Measurements from ENCODE around the gene H1-8.

The H1-8 gene

GRCh38 chr3:129557548-129557894 is 14.5 kb downstream of the H1-8 start:
- DNase-seq, result no peak

- DNase-seq, result no peak
Observed at GRCh38 chr3:129558081-129558771, 15.3 kb downstream of the H1-8 start.

DNA sequence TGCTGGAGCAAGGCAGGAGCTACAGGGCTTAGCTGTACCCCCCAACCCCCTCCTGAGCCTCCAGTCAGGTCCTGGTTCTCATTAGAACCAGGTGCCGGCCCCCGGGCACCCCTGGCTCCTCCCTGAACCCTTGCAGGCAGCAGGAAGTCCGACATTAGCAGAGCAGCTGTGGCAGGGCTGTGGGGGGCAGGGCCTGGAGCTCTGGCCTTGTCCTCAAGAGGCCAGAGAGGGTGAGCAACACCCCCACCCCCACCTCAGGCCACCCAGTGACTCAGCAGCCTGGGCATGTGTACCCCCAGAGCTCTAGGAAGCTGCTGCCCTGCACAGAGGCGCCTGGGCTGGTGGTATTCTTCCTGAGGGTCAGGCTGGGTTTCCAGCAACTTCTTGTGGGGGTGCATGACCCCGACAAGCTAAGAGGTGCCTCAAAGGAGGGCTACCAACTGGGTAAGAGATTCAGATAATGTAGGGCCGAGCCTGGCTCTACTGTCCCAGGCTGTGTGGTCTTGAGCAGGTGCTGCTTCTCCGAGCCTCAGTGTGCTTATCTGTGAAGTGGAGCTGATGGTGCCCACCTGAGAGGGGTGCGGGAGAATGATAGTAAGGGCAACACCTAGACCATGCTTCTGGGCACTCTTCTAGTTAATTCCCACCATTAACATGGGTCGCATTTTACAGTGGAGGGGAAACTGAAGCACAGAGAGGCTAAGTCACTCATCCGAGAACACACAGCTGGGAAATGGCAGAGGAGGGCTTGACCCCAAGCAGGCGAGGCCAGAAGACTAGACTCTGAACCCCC is 16.0 kb downstream of the H1-8 start:
- DNase-seq, result no peak

DNA sequence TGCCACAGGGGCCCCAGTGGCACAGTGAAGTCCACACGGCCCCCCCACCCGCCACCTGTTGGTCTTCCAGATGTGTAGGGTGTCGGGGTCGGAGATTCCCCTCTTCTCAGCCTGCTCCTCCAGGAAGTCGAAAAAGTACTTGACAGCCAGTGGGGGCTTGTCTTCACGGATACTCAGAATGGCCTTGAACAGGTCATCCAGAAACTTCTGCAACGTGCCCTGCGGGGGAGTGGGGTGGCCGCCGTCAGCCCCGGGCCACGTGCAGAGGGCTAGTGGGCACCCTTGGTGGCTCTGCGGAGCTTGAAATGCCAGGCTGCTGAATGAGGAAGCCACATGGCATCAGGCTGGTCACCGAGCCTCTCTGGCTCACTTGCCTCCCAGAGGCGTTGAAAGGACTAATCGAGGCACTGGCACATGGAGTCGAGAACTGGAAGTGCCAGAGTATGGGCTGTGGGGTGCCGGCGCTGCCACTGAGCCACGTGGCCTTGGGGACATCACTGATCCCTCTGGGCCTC is 16.6 kb downstream of the H1-8 start:
- DNase-seq, result no peak

DNA sequence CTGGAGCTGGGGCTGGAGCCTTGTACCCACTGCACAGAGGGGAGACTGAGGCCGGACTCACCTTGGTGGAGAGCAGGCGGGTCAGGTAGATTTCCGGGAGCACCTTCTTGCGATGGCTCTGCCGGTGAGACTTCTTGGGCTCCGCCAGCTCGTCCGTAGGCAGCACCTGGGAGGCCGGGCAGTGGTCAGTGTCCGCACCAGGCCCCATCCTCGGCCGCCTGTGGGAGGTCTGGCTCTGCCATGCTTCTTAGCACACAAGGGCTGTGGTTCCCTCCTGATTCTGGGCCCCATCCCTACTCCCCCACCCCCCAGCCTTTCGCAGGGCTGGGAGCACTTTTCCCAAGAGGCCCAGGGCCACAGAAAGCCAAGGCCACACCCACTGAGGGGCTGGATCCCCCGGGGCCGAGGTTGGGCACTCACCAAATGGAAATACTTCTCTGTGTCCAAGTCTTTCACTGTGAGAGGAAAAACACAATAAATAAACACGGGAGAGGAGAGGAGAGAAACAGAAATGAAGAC is 17.4 kb downstream of the H1-8 start:
- no peak for DNase-seq

DNA sequence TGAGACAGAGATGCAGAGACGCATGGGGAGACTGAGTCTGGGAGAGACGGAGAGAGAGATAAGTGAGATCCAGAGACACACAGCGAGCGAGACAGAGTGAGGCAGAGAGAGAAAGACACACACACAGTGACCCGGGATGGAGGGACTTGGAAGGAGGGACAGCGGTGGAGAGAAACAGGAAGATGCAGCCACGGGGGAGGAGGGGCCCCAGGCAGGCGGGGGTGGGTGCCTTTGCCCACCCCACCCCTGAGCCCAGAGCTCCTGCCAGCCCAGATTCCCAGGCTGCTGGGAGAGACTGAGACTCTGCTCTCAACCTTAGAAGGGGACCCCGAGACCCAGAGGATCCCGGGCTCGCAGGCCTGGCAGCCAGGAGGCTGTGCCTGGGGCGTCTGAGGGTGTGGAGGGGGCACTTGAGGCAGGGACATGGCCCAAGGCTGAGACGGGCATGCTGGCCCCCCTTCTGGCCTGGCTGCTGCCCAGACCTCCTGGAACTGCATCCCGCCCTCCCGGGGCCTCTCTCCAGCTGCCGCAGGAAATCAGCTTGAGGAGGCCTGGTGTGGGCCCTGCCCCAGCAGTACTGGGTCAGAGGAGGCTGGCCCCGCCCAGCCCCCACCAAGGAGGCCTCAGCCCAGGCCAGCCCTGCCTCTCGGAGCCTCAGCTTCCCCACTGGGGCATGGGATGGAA is 18.1 kb downstream of the H1-8 start:
- DNase-seq, result no peak

- no peak for DNase-seq
Observed at GRCh38 chr3:129561619-129562248, 18.8 kb downstream of the H1-8 start.

- no peak for DNase-seq
Observed at GRCh38 chr3:129562803-129563202, 19.8 kb downstream of the H1-8 start.

- no peak for DNase-seq
Observed at GRCh38 chr3:129563332-129563731, 20.4 kb downstream of the H1-8 start.

GRCh38 chr3:129563850-129564535 is 21.0 kb downstream of the H1-8 start:
- DNase-seq, result no peak

- no peak for DNase-seq
Observed at GRCh38 chr3:129564981-129565644, 22.1 kb downstream of the H1-8 start.

GRCh38 chr3:129565902-129566301 is 22.9 kb downstream of the H1-8 start:
- no peak for DNase-seq

- no peak for DNase-seq
Observed at GRCh38 chr3:129567176-129567705, 24.3 kb downstream of the H1-8 start.

- DNase-seq, result no peak
Observed at GRCh38 chr3:129567939-129568338, 25.0 kb downstream of the H1-8 start.

- DNase-seq, result no peak
Observed at GRCh38 chr3:129569856-129570255, 26.9 kb downstream of the H1-8 start.

GRCh38 chr3:129571605-129572547 is 28.9 kb downstream of the H1-8 start:
- no peak for DNase-seq

DNA sequence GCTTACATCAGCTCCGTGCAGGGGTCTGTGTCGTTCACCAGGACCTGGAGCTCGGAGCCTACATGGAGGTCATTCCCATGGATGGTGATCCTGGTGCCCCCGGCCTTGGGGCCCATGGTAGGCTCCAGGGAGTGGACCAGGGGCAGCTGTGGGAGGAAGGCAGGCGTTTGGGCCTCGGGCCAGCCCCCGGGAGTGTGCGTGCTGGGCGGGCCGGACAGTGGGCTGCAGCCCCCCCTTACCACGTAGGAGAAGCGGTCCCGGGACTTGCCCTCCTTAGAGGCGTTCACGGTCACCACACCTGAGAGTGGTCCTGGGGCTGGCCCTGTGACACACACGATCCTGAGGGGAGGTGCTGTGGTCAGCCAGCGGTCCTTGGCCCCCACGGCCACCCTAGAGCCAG is 29.6 kb downstream of the H1-8 start:
- no peak for DNase-seq

GRCh38 chr3:129573493-129573892 is 30.5 kb downstream of the H1-8 start:
- DNase-seq, result no peak

DNA sequence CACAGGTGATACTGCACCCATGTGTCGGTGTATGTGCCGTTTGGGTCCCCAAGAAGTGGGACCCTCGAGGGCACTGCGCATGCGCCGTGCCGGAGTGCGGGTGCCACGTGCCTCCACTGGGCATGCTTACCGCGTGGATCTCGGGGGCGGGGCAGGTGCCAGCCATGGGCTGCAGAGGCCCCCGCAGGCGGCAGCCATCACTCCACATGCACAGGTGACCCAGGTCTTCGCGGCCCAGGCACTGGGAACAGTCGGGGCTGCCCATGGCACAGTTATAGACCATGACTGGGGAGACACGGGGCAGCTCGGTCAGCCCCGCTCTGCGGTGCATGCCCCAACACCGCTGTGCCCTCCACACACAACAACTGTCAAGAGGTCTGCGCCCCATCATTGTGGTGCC is 31.2 kb downstream of the H1-8 start:
- DNase-seq, result no peak

- DNase-seq, result no peak
Observed at GRCh38 chr3:129575233-129575996, 32.4 kb downstream of the H1-8 start.

Measured in activated naive CD4-positive, alpha-beta T cell treated with anti-CD3 and anti-CD28 coated beads, Interleukin-2, amount 50 U/mL, for 16 hours (primary cell).